CD8-positive, alpha-beta memory T cell (primary cell): Measurements from ENCODE around the gene MAPK9. TPM values are rescaled to one million over a fixed set of nuclear protein-coding genes. Genes with fewer than 3 reads are reported as not detected.
"Not testable (repeated sequence)": the region's sequence is repeated elsewhere in the genome, so short reads cannot be mapped to it uniquely, and the experiment has no call there.

Source experiments
- CTCF ChIA-PET: fragments of 350-600 bp; sonication (Branson Sonifier 250); formaldehyde crosslinking; loops from one replicate; lab custom pipeline; 2021; ENCODE audit warnings: antibody characterized with exemption; lab: Charles Lee
- POLR2A ChIA-PET: fragments of 350-600 bp; sonication (Branson Sonifier 250); formaldehyde crosslinking; loops from one replicate; lab custom pipeline; 2021; ENCODE audit warnings: antibody characterized with exemption; lab: Charles Lee
- DNase-seq, 5 donors: peaks; one replicate each; pipeline versions ENCODE4 v3.0.0 to v3.0.0-alpha.2; 2020 to 2022; ENCODE audit warnings: mixed read lengths in 1 of 5
- H3K27ac ChIP-seq: one replicate; pipeline ENCODE4 v1.7.0; 2013; ENCODE audit warnings: low read depth, mild to moderate bottlenecking, low read length, moderate library complexity
- H3K27me3 ChIP-seq: 2 replicates; pipeline ENCODE4 v1.7.0; 2013; ENCODE audit warnings: low read length, mild to moderate bottlenecking; ENCODE audit not compliant: insufficient read depth, poor library complexity, severe bottlenecking
- H3K36me3 ChIP-seq: 2 replicates; pipeline ENCODE4 v1.7.0; 2013; ENCODE audit warnings: mild to moderate bottlenecking, low read length, moderate library complexity; ENCODE audit not compliant: insufficient read depth
- H3K4me1 ChIP-seq: 2 replicates; pipeline ENCODE4 v1.7.0; 2013; ENCODE audit warnings: mild to moderate bottlenecking, low read length, moderate library complexity; ENCODE audit not compliant: insufficient read depth
- H3K4me3 ChIP-seq: 2 replicates; pipeline ENCODE4 v1.7.0; 2013; ENCODE audit warnings: mild to moderate bottlenecking, low read length
- H3K9me3 ChIP-seq: 2 replicates; pipeline ENCODE4 v1.7.0; 2013; ENCODE audit warnings: mild to moderate bottlenecking, low read length
- H3K27ac Mint-ChIP-seq, 8 donors: one replicate each; pipeline ENCODE4 v1.8.0; 2020 to 2021; ENCODE audit warnings: mixed read lengths in 8 of 8, mild to moderate bottlenecking in 6 of 8, inconsistent platforms in 3 of 8, moderate library complexity in 3 of 8
- H3K27me3 Mint-ChIP-seq, 2 donors: one replicate each; pipeline ENCODE4 v1.8.0; 2020 to 2021; ENCODE audit warnings: mixed read lengths in 2 of 2, mild to moderate bottlenecking in 1 of 2, moderate library complexity in 1 of 2
- H3K36me3 Mint-ChIP-seq, 3 donors: one replicate each; pipeline ENCODE4 v1.8.0; 2020 to 2021; ENCODE audit warnings: mixed read lengths in 3 of 3, inconsistent platforms in 1 of 3, mild to moderate bottlenecking in 1 of 3
- H3K4me1 Mint-ChIP-seq, 3 donors: one replicate each; pipeline ENCODE4 v1.8.0; 2020 to 2021; ENCODE audit warnings: mixed read lengths in 3 of 3, inconsistent platforms in 1 of 3, mild to moderate bottlenecking in 1 of 3
- H3K4me3 Mint-ChIP-seq, 7 donors: one replicate each; pipeline ENCODE4 v1.8.0; 2020 to 2021; ENCODE audit warnings: mixed read lengths in 7 of 7, mild to moderate bottlenecking in 6 of 7, moderate library complexity in 4 of 7, inconsistent platforms in 2 of 7
- H3K9me3 Mint-ChIP-seq, 5 donors: one replicate each; pipeline ENCODE4 v1.8.0; 2020 to 2022; ENCODE audit warnings: mixed read lengths in 5 of 5, mild to moderate bottlenecking in 3 of 5, moderate library complexity in 2 of 5, inconsistent platforms in 1 of 5
- polyA plus RNA-seq: library from polyadenylated mRNA; unstranded; fragments of 300-500 nt; fragmentation: Illumina TruSeq; gene quantifications from one replicate; pipeline ENCODE4 v1.2.3, GENCODE V29; 2021
- total RNA-seq, 2 experiments: library from RNA; stranded (reverse); gene quantifications; one replicate each; pipeline ENCODE4 v1.2.3, GENCODE V29; 2021

The MAPK9 gene
- total and polyA plus RNA-seq, 3 experiments from 2014 or later, result 34.9 to 46.2 (median 44.3) TPM

- H3K27ac Mint-ChIP-seq, result no peak overlapping the region
- H3K9me3 Mint-ChIP-seq, result peaks cover 0 to 15% (median 7%) of the 10 kb centered on the region in 5 donors
- H3K4me1 Mint-ChIP-seq, result peaks cover 5 to 10% (median 7%) of the 10 kb centered on the region in 3 donors
- H3K27me3 Mint-ChIP-seq, result peaks cover 23 to 34% of the 10 kb centered on the region in 2 donors
- no peak for DNase-seq
- Histone ChIP-seq H3K4me3 (no peak overlapping the region), H3K27me3 (peaks cover 10% of the 10 kb centered on the region), H3K9me3 (no peaks in the 10 kb centered on the region), H3K27ac (no peak overlapping the region), H3K4me1 (no peaks in the 10 kb centered on the region), H3K36me3 (no peaks in the 10 kb centered on the region)
- no peaks in the 10 kb centered on the region for H3K36me3 Mint-ChIP-seq
- H3K4me3 Mint-ChIP-seq, result no peak overlapping the region
- ChIA-PET POLR2A (no interaction called here), CTCF (no interaction called here)
Measured at GRCh38 chr5:180211761-180212035, 80.2 kb downstream of the MAPK9 start.

GRCh38 chr5:180210961-180211760 is 80.7 kb downstream of the MAPK9 start:
- Mint-ChIP-seq H3K27ac (no peak overlapping the region), H3K27me3 (peaks cover 26 to 37% of the 10 kb centered on the region in 2 donors), H3K36me3 (no peaks in the 10 kb centered on the region), H3K9me3 (peaks cover 0 to 14% (median 7%) of the 10 kb centered on the region in 5 donors), H3K4me3 (no peak overlapping the region), H3K4me1 (peaks cover 5 to 10% (median 7%) of the 10 kb centered on the region in 3 donors)
- Histone ChIP-seq H3K36me3 (no peaks in the 10 kb centered on the region), H3K4me1 (no peaks in the 10 kb centered on the region), H3K4me3 (no peak overlapping the region), H3K9me3 (no peaks in the 10 kb centered on the region), H3K27ac (no peak overlapping the region), H3K27me3 (peaks cover 10% of the 10 kb centered on the region)
- CTCF ChIA-PET, result no interaction called here
- DNase-seq, result no peak
- POLR2A ChIA-PET, result no interaction called here

GRCh38 chr5:180210077-180210476 is 81.8 kb downstream of the MAPK9 start:
- H3K36me3 Mint-ChIP-seq, H3K27ac ChIP-seq, H3K9me3 ChIP-seq, POLR2A ChIA-PET, H3K27ac Mint-ChIP-seq, H3K4me1 ChIP-seq, H3K36me3 ChIP-seq, DNase-seq, H3K9me3 Mint-ChIP-seq, H3K4me3 ChIP-seq, H3K27me3 ChIP-seq: not testable (repeated sequence)
- H3K27me3 Mint-ChIP-seq, result peaks cover 31 to 44% of the 10 kb centered on the region in 2 donors
- H3K4me1 Mint-ChIP-seq, result peaks cover 5 to 10% (median 7%) of the 10 kb centered on the region in 3 donors
- peak overlapping the region in 3 of 7 donors; percentile 36 to 73 (median 41) for H3K4me3 Mint-ChIP-seq
- CTCF ChIA-PET, result interaction anchor here (2.2 kb wide), 1 partner anchor 106 kb away, joined by 10 read pairs; no protein-coding TSS in a partner anchor

- H3K27me3 ChIP-seq, result peaks cover 10% of the 10 kb centered on the region
- Mint-ChIP-seq H3K4me3 (peak within 1 kb of the TSS in 6 of 7 donors; percentile 30 to 86 (median 58)), H3K27me3 (peaks cover 31 to 51% of the 10 kb centered on the region in 2 donors), H3K9me3 (peaks cover 0 to 6% (median 5%) of the 10 kb centered on the region in 5 donors), H3K4me1 (peaks cover 5 to 10% (median 7%) of the 10 kb centered on the region in 3 donors), H3K27ac (no peak within 1 kb of the TSS), H3K36me3 (no peaks in the 10 kb centered on the region)
- peak within 1 kb of the TSS; percentile 28 for H3K4me3 ChIP-seq
- CTCF ChIA-PET, result interaction anchor here (2.2 kb wide), 1 partner anchor 107 kb away, joined by 10 read pairs; no protein-coding TSS in a partner anchor
- DNase-seq, result peak in 4 of 5 donors; percentile 33 to 51 (median 41)
- no peaks in the 10 kb centered on the region for H3K4me1 ChIP-seq
- no peaks in the 10 kb centered on the region for H3K9me3 ChIP-seq
- no peaks in the 10 kb centered on the region for H3K36me3 ChIP-seq
- POLR2A ChIA-PET, result no interaction called here
- no peak within 1 kb of the TSS for H3K27ac ChIP-seq
Measured at GRCh38 chr5:180209137-180209581, 82.7 kb downstream of the MAPK9 start, which contains the start of gene RASGEF1C. Gene RASGEF1C, minus strand, starts transcription at chr5:180209211. Its CDS starts 71,159 bp downstream, at chr5:180138052.

GRCh38 chr5:180208435-180209081 is 83.3 kb downstream of the MAPK9 start:
- ChIA-PET CTCF (interaction anchor here (2.2 kb wide), 1 partner anchor 108 kb away, joined by 10 read pairs; no protein-coding TSS in a partner anchor), POLR2A (no interaction called here)
- H3K27ac ChIP-seq, result no peak overlapping the region
- H3K9me3 ChIP-seq, result no peaks in the 10 kb centered on the region
- H3K4me1 ChIP-seq, result no peaks in the 10 kb centered on the region
- peak overlapping the region in 6 of 7 donors; percentile 30 to 86 (median 55) for H3K4me3 Mint-ChIP-seq
- DNase-seq, result peak in 1 of 5 donors; percentile 5
- peaks cover 5 to 10% (median 7%) of the 10 kb centered on the region in 3 donors for H3K4me1 Mint-ChIP-seq
- H3K27me3 Mint-ChIP-seq, result peaks cover 27 to 57% of the 10 kb centered on the region in 2 donors
- H3K36me3 Mint-ChIP-seq, result no peaks in the 10 kb centered on the region
- peaks cover 0 to 2% (median 0%) of the 10 kb centered on the region in 5 donors for H3K9me3 Mint-ChIP-seq
- H3K4me3 ChIP-seq, result peak overlapping the region; percentile 28
- H3K27me3 ChIP-seq, result peaks cover 10% of the 10 kb centered on the region
- no peak overlapping the region for H3K27ac Mint-ChIP-seq
- no peaks in the 10 kb centered on the region for H3K36me3 ChIP-seq

GRCh38 chr5:180208038-180208434 is 83.8 kb downstream of the MAPK9 start:
- peak overlapping the region in 6 of 7 donors; percentile 30 to 86 (median 55) for H3K4me3 Mint-ChIP-seq
- peaks cover 0 to 2% (median 0%) of the 10 kb centered on the region in 5 donors for H3K9me3 Mint-ChIP-seq
- no peaks in the 10 kb centered on the region for H3K36me3 Mint-ChIP-seq
- H3K4me1 Mint-ChIP-seq, result peaks cover 5 to 10% (median 7%) of the 10 kb centered on the region in 3 donors
- H3K36me3 ChIP-seq, result no peaks in the 10 kb centered on the region
- DNase-seq, result no peak
- peak overlapping the region in 1 of 8 donors; percentile 4 for H3K27ac Mint-ChIP-seq
- no peaks in the 10 kb centered on the region for H3K9me3 ChIP-seq
- H3K27me3 ChIP-seq, result peaks cover 10% of the 10 kb centered on the region
- ChIA-PET POLR2A (no interaction called here), CTCF (no interaction called here)
- no peak overlapping the region for H3K4me3 ChIP-seq
- no peak overlapping the region for H3K27ac ChIP-seq
- no peaks in the 10 kb centered on the region for H3K4me1 ChIP-seq
- peaks cover 27 to 57% of the 10 kb centered on the region in 2 donors for H3K27me3 Mint-ChIP-seq

GRCh38 chr5:180207593-180207992 is 84.3 kb downstream of the MAPK9 start:
- peaks cover 26 to 57% of the 10 kb centered on the region in 2 donors for H3K27me3 Mint-ChIP-seq
- no peaks in the 10 kb centered on the region for H3K4me1 ChIP-seq
- no peaks in the 10 kb centered on the region for H3K9me3 ChIP-seq
- no peak overlapping the region for H3K27ac ChIP-seq
- H3K36me3 Mint-ChIP-seq, result no peaks in the 10 kb centered on the region
- peak overlapping the region in 1 of 8 donors; percentile 4 for H3K27ac Mint-ChIP-seq
- H3K4me3 ChIP-seq, result no peak overlapping the region
- H3K4me1 Mint-ChIP-seq, result peaks cover 5 to 10% (median 7%) of the 10 kb centered on the region in 3 donors
- H3K36me3 ChIP-seq, result no peaks in the 10 kb centered on the region
- H3K9me3 Mint-ChIP-seq, result peaks cover 0 to 2% (median 0%) of the 10 kb centered on the region in 5 donors
- no peak for DNase-seq
- H3K27me3 ChIP-seq, result peaks cover 10% of the 10 kb centered on the region
- CTCF ChIA-PET, result no interaction called here
- H3K4me3 Mint-ChIP-seq, result peak overlapping the region in 2 of 7 donors; percentile 20 to 86
- POLR2A ChIA-PET, result no interaction called here
